HG03575 (cell line): Measurements from ENCODE around the gene SLC35D3.
"Not testable (repeated sequence)": the region's sequence is repeated elsewhere in the genome, so short reads cannot be mapped to it uniquely, and the experiment has no call there.

ENCODE experiments used
- ATAC-seq: cut with Tn5 transposase; IDR thresholded peaks from one replicate; pipeline ENCODE4 v1.9.1; 2021; ENCODE audit not compliant: unreplicated experiment, insufficient number of reproducible peaks, low FRiP score; ENCODE audit errors: extremely low read depth

SLC35D3 gene

DNA sequence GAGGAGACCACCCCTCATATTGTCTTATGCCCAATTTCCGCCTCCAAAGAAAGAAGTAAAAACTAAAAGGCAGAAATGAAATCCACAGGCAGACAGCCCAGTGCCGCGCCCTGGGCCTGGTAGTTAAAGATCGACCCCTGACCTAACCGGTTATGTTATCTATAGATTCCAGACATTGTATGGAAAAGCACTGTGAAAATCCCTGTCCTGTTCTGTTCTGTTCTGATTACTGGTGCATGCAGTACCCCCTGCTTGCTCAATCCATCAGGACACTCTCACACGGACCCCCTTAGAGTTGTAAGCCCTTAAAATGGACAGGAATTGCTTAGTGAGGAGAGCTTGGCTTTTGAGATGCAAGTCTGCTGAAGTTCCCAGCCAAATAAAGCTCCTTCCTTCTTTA is 37.8 kb downstream of the SLC35D3 start:
- not testable (repeated sequence) for ATAC-seq

DNA sequence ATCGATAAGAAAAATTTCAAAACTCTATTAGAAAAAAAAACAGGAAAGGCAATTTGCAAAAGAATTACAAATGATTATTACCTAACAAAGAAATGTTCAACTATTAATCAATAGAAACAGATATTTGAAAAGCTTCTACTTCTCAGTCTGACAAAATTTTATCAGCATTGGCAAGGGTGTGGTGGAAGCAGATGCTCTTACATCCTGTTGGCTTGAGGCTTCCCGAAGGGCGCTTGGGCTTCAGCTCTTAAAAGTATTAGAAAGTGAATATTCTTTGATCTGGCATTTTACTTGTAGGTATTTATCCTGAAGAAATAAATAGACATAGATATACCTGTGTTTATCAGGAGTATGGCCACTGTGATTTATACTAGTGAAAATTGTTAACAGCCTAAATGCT is 38.7 kb downstream of the SLC35D3 start:
- no peak for ATAC-seq

DNA sequence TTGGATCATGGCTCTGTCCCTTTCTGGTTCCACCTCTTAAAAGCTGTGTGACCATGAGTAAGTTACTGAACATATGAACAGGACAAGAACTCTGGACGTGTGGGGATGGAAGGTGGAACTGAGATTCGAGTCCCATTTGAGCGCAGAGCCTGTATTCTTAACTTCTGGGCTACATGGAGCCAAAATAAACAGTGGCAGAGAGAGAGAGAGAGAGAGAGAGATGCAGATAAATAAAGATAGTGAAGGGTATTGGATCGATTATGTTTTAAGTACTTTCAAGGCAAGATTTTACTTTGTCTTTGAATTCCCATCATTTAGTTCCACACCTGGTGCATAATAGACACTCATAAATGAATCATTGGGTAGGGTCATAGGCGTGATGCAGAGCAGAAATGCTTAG is 39.7 kb downstream of the SLC35D3 start:
- ATAC-seq, result no peak

DNA sequence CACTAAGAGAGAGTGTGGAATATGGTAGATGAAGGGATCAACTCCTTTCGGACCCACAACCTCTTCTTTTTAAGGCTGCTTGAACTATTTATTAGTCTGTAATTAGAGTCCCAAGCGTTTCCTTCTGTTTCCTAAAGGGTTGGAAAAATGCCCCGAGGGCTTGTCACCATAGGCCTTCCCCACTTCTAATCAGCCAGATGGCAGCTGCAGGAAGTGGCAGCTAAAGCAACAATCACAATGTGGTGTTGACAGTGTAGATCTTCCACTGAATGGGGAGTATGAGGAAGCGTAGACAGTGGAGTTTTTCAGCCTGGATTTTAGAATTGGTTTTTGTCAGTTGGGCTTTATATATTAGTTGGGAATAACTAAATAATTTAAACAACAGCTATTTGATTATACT is 40.6 kb downstream of the SLC35D3 start:
- ATAC-seq, result no peak

DNA sequence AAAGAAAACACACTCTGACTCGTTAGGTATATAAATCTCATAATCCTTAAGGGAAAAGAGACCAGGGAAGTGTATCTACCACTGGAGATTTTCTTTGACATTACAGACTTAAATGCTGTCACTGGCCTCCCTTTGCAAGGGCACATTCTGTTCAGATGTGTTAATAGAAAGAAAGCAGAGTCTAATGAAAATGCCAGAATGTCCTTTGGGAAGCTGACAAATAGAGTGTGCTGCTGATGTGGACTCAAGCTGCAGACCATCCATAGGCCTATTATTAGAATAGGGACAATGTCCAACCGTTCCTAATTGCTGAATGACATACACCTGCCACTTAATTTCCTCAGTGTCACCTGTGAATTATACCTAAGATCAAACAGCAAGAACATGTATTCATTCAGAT is 41.2 kb downstream of the SLC35D3 start:
- no peak for ATAC-seq

DNA sequence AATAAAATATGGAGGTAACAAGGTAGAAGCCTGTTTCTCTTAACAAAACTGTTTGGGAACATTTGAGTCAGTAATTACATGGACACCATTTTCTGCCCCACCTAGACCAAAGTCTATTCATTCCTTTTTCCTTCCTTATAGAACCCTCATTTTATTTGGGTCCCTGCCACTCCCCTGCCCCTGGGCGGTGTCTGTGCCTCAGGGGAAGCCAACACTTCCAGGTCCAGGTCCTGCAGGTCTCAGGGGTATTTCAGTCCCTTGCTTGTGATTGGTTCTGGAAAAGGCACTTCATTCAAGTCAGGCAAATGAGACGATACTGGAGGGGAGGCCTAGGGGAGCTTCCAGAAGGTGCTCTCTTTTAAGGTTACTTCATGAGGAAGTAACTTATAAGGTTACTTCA is 42.3 kb downstream of the SLC35D3 start:
- no peak for ATAC-seq

DNA sequence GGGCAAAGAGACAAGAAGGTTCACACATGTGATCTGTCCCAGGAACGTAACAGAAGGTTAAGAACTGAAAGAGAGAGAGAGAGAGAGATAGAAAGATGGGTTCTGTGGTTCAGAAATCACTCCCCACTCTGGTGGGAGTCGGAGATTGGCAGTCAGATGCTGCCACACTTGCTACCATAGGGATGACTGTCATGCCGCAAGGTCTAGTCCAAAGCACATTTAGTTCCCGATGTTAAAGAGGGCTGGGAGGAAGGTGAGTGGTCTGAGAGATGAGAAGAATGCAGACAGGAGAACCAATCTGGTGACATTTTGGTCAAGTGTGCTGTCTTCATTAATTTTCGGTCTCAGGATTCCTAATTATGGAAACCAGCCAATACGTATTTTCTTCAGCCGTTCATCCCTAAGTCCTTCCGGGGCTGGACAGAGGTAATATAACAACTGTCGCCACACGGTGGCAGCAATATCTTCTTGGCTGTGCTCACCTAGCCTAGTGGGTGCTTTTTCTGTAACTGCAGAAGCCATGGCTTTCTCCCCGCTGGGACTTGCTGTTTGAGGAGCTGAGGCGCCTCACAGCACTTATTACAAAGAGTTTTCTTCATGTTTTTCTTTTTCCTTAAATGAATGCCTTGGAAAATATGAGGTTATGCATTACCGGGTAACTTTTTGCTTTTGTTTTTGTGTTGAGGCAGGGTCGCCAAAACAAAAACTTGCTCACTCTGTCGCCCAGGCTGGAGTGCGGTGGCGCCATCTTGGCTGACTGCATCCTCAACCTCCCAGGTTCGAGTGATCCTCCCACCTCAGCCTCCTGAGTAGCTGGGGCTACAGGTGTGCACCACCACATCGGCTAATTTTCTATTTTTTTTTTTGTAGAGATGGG is 46.0 kb downstream of the SLC35D3 start:
- ATAC-seq, result no peak

DNA sequence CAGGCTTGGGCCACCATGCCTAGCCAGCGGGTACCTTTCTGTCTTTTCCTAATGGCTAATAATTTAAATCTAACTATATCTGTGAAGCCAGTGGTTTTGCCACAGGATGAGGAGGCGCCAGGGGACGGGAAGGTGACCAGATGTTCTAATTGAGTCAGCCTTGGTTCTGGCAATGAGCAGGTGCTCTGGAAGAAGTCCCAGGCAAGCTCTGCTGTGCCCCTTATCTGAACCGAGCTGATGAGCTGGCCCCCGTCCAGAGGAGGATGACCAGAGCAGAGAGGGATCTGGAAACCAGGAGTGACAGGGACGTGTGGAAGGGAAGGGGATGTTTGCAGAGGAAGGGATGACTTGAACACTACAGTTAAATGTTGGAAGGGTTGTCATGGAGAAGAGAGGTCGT is 46.7 kb downstream of the SLC35D3 start:
- ATAC-seq, result no peak

DNA sequence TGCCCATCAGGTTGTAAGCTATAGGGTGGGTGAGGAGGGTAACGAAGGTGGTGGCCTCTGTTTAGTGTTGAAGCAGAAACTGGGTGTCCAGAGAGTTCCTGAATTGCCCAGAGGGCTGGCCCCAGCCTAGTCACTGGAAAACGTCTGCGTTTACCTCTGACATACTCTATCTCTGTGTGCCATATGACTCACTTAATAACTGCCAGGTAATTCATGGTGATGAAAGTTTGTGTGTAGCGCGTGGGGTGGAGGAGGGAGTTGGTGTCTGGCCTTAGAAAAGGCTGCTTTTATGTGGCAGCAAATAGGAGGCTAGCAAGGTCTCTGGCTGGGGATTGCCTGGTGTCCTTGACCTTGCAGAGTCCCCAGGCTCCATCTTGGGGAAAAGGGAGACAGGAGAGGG is 47.3 kb downstream of the SLC35D3 start:
- no peak for ATAC-seq

DNA sequence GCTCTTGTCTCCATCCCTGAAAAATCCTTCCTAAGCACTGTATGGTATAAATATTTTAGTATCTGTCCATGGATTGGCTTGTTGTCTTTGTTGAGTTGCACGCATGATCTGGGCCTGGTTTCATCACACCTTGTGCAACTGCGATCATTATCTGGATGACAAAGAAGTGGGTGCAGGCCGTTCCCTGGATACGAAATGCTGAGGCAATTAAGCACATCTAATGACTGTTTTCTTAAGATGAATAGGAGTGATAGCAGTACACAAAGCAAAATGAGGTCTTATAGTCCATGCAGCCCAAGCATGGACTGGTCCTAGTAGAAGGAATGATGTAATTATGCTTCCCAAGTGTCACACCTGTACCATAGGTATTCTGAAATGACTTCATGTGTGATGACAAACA is 47.8 kb downstream of the SLC35D3 start:
- no peak for ATAC-seq

DNA sequence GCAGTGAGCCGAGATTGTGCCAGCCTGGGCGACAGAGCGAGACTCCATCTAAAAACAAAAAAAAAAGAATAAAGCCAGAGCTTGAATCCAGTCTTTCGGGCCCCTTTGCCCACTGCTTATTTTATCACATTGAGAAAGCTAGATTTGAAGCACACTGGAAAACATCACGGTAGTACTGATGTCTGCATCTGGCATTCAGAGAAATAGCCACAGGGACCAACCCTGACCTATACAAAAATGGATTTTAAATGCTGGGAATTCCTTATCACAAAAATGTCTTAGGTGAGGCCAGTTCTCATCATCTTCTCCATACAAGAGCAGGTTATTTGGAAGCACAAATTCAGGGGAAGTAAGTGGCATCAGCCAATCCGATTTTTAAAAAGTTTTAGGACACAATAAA is 49.5 kb downstream of the SLC35D3 start:
- no peak for ATAC-seq

DNA sequence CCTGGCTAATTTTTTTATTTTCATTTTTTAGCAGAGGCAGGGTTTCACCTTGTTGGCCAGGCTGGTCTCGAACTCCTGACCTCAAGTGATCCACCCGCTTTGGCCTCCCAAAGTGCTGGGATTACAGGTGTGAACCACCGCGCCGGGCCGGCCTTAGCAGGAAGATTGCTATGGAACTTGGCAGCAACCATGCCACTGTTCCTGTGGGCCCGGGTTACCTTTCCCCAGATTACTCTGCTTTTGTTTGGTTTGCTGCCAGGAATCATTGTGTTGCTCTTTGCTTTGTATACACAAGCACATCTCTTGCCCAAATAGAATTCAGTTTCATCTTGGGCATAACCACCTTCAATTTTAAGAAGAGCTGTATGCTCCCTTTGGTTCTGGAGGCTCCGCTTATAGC is 51.7 kb downstream of the SLC35D3 start:
- not testable (repeated sequence) for ATAC-seq
